Endothelial cell of umbilical vein (primary cell): Measurements from ENCODE around the gene DNASE1L1.

Source experiments
- EZH2 ChIP-seq: IDR thresholded peaks from 2 replicates; pipeline ENCODE4 v1.6.1; 2012; ENCODE audit warnings: borderline replicate concordance, low read depth, mild to moderate bottlenecking, moderate library complexity, low read length, inconsistent platforms; ENCODE audit not compliant: severe bottlenecking
- GATA2 ChIP-seq: IDR thresholded peaks from 2 replicates; pipeline ENCODE4 v1.7.0; 2011; ENCODE audit warnings: low read depth, mild to moderate bottlenecking, moderate library complexity, mixed read lengths, low read length; ENCODE audit not compliant: insufficient read length, insufficient read depth
- MAX ChIP-seq: IDR thresholded peaks from 2 replicates; pipeline ENCODE4 v1.6.1; 2011; ENCODE audit not compliant: insufficient read depth, insufficient read length
- POLR2A ChIP-seq: IDR thresholded peaks from 2 replicates; pipeline ENCODE4 v1.6.1; 2012; ENCODE audit warnings: low read depth, mild to moderate bottlenecking, control low read depth, low read length
- TF ChIP-seq, protein P1 (sequence below), 2 donors: IDR thresholded peaks; 1 replicate in 1 of 2; 2 replicates in 1 of 2; pipeline ENCODE4 v1.5.1; 2011; ENCODE audit warnings: low read length in 2 of 2, mild to moderate bottlenecking in 2 of 2, moderate library complexity in 2 of 2, control low read depth in 1 of 2, inconsistent platforms in 1 of 2, low read depth in 1 of 2; ENCODE audit not compliant: insufficient read depth in 1 of 2; ENCODE audit errors: extremely low read depth in 1 of 2

DNA sequence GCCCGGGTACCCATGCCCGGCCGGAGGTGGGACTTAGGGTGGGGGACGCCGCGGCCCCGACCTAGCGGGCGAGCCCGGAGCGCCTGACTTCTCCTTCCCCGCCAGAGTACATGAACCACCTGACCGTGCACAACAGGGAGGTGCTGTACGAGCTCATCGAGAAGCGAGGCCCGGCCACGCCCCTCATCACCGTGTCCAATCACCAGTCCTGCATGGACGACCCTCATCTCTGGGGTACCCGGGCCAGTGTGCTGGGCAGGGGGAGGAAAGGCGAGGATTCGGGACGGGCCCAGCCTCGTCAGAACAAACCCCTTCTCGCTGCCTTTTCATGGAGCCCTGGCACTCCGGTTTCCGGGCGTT, 2.9 kb upstream of the DNASE1L1 start:
- TF ChIP-seq, protein P1, sequence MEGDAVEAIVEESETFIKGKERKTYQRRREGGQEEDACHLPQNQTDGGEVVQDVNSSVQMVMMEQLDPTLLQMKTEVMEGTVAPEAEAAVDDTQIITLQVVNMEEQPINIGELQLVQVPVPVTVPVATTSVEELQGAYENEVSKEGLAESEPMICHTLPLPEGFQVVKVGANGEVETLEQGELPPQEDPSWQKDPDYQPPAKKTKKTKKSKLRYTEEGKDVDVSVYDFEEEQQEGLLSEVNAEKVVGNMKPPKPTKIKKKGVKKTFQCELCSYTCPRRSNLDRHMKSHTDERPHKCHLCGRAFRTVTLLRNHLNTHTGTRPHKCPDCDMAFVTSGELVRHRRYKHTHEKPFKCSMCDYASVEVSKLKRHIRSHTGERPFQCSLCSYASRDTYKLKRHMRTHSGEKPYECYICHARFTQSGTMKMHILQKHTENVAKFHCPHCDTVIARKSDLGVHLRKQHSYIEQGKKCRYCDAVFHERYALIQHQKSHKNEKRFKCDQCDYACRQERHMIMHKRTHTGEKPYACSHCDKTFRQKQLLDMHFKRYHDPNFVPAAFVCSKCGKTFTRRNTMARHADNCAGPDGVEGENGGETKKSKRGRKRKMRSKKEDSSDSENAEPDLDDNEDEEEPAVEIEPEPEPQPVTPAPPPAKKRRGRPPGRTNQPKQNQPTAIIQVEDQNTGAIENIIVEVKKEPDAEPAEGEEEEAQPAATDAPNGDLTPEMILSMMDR (IDR thresholded peaks at IDR 0.05; ENCODE audit: extremely low read depth in 1 of 2, insufficient read depth in 1 of 2, low read depth in 1 of 2, low read length in 2 of 2), result no peak
- no peak for TF ChIP-seq POLR2A
- no peak for TF ChIP-seq GATA2
- no peak for TF ChIP-seq MAX
- no peak for TF ChIP-seq EZH2
